H1 (cell line): ENCODE measurements around the gene SIAH3. TPM values are rescaled to one million over a fixed set of nuclear protein-coding genes. Genes with fewer than 3 reads are reported as not detected.

Source experiments
- CTCF ChIA-PET: fragments of 300-600 bp; sonication (Branson Sonifier 250); formaldehyde crosslinking; loops from one replicate; lab custom pipeline; 2021; ENCODE audit not compliant: partially characterized antibody; lab: Charles Lee
- POLR2A ChIA-PET: fragments of 300-600 bp; sonication (Branson Sonifier 250); formaldehyde crosslinking; loops from one replicate; lab custom pipeline; 2021; ENCODE audit warnings: inconsistent platforms; ENCODE audit not compliant: partially characterized antibody; lab: Charles Lee
- DNase-seq, 2 experiments: peaks; one replicate each; pipeline versions ENCODE4 v3.0.0 to v3.0.0-alpha.2; 2010 to 2022; ENCODE audit warnings: low spot score in 2 of 2, low read depth in 1 of 2, mixed read lengths in 1 of 2
- FAIRE-seq: peaks from 2 replicates; lab custom pipeline; 2011; peaks lifted over from hg19 to GRCh38; lab: Jason Lieb, UNC
- H2AFZ ChIP-seq: 2 replicates; pipeline ENCODE4 v1.8.1; 2012; ENCODE audit warnings: low read length, inconsistent platforms
- H2AK5ac ChIP-seq: 2 replicates; pipeline ENCODE4 v1.6.1; 2013; ENCODE audit warnings: low read depth, low read length
- H2BK120ac ChIP-seq: replicated peaks from 2 replicates; pipeline ENCODE3; 2013; ENCODE audit warnings: low read depth, low read length, inconsistent platforms
- H2BK12ac ChIP-seq: 2 replicates; pipeline ENCODE4 v1.6.1; 2013; ENCODE audit warnings: low read depth, low read length
- H2BK15ac ChIP-seq: 2 replicates; pipeline ENCODE4 v1.6.1; 2013; ENCODE audit warnings: low read length
- H2BK20ac ChIP-seq: 2 replicates; pipeline ENCODE4 v1.6.1; 2013; ENCODE audit warnings: low read length
- H2BK5ac ChIP-seq: 2 replicates; pipeline ENCODE4 v1.6.1; 2013; ENCODE audit warnings: low read depth, low read length
- H3K14ac ChIP-seq: 2 replicates; pipeline ENCODE4 v1.6.1; 2013; ENCODE audit warnings: inconsistent platforms; ENCODE audit not compliant: insufficient read length
- H3K18ac ChIP-seq: 2 replicates; pipeline ENCODE4 v1.6.1; 2013; ENCODE audit warnings: low read length; ENCODE audit errors: extremely low read depth
- H3K23ac ChIP-seq: 2 replicates; pipeline ENCODE4 v1.6.1; 2013; ENCODE audit warnings: inconsistent platforms; ENCODE audit not compliant: insufficient read length
- H3K23me2 ChIP-seq: 2 replicates; pipeline ENCODE4 v1.6.1; 2013; ENCODE audit warnings: low read depth, low read length
- H3K27ac ChIP-seq: 2 replicates; pipeline ENCODE4 v1.6.1; 2011; ENCODE audit warnings: low read depth, low read length, inconsistent platforms
- H3K27me3 ChIP-seq, 4 experiments: replicated peaks in 1 of 4; 1 replicate in 1 of 4; 2 replicates in 3 of 4; pipeline versions ENCODE4 v1.6.1 to v1.8.1; 2011 to 2013; ENCODE audit warnings: low read length in 3 of 4, mild to moderate bottlenecking in 3 of 4, inconsistent platforms in 2 of 4, mixed read lengths in 2 of 4, moderate library complexity in 1 of 4; ENCODE audit not compliant: control insufficient read depth in 3 of 4, insufficient read depth in 3 of 4; ENCODE audit errors: extremely low read depth in 1 of 4
- H3K36me3 ChIP-seq, 4 experiments: 2 replicates each; pipeline versions ENCODE4 v1.6.1 to v1.8.1; 2011 to 2013; ENCODE audit warnings: mild to moderate bottlenecking in 4 of 4, low read length in 3 of 4, moderate library complexity in 2 of 4, control low read depth in 1 of 4, inconsistent platforms in 1 of 4; ENCODE audit not compliant: insufficient read depth in 4 of 4, control insufficient read depth in 2 of 4
- H3K4ac ChIP-seq: replicated peaks from 2 replicates; pipeline ENCODE3; 2013; ENCODE audit warnings: low read length, low read depth, mixed read lengths, inconsistent platforms; ENCODE audit not compliant: insufficient read length
- H3K4me1 ChIP-seq, 4 experiments: replicated peaks in 1 of 4; 1 replicate in 1 of 4; 2 replicates in 3 of 4; pipeline versions ENCODE4 v1.6.1 to v1.8.1; 2011 to 2013; ENCODE audit warnings: low read length in 3 of 4, inconsistent platforms in 2 of 4, mixed read lengths in 1 of 4; ENCODE audit not compliant: insufficient read depth in 4 of 4, control insufficient read depth in 3 of 4
- H3K4me2 ChIP-seq, 2 experiments: 2 replicates each; pipeline versions ENCODE4 v1.6.1 to v1.8.1; 2011 to 2013; ENCODE audit warnings: low read depth in 2 of 2, low read length in 2 of 2, control low read depth in 1 of 2, inconsistent platforms in 1 of 2, mild to moderate bottlenecking in 1 of 2; ENCODE audit not compliant: insufficient read depth in 1 of 2
- H3K4me3 ChIP-seq, 4 experiments: fragments of 200-600, 300-600 bp in 1 of 4; sonication (generic), shearing (Covaris generic), sonication (Bioruptor Twin) in 1 of 4; 2 replicates each; pipeline versions ENCODE4 v1.5.1 to v1.8.1; 2011 to 2016; ENCODE audit warnings: low read length in 4 of 4, low read depth in 3 of 4, control low read depth in 2 of 4, inconsistent platforms in 2 of 4, mild to moderate bottlenecking in 2 of 4, mixed read lengths in 1 of 4, moderate library complexity in 1 of 4; ENCODE audit not compliant: insufficient read depth in 2 of 4; ENCODE audit errors: extremely low read depth in 1 of 4
- H3K56ac ChIP-seq: replicated peaks from 2 replicates; pipeline ENCODE3; 2013; ENCODE audit warnings: low read depth, mild to moderate bottlenecking, mixed read lengths, low read length, inconsistent platforms; ENCODE audit not compliant: insufficient read length
- H3K79me1 ChIP-seq: 2 replicates; pipeline ENCODE4 v1.6.1; 2013; ENCODE audit warnings: low read depth, low read length, control low read depth
- H3K79me2 ChIP-seq, 2 experiments: 2 replicates each; pipeline versions ENCODE4 v1.6.1 to v1.8.1; 2012 to 2013; ENCODE audit warnings: low read length in 2 of 2, mild to moderate bottlenecking in 2 of 2, inconsistent platforms in 1 of 2; ENCODE audit not compliant: insufficient read depth in 2 of 2, control insufficient read depth in 1 of 2
- H3K9ac ChIP-seq, 4 experiments: replicated peaks in 1 of 4; 1 replicate in 1 of 4; 2 replicates in 3 of 4; pipeline versions ENCODE4 v1.6.1 to v1.8.1; 2011 to 2013; ENCODE audit warnings: low read depth in 3 of 4, low read length in 3 of 4, control low read depth in 2 of 4, mild to moderate bottlenecking in 2 of 4, moderate library complexity in 2 of 4, inconsistent platforms in 1 of 4; ENCODE audit errors: extremely low read depth in 1 of 4
- H3K9me3 ChIP-seq, 2 experiments: 2 replicates each; pipeline versions ENCODE4 v1.6.1 to v1.8.1; 2012 to 2013; ENCODE audit warnings: mild to moderate bottlenecking in 2 of 2, moderate library complexity in 2 of 2, control low read depth in 1 of 2, inconsistent platforms in 1 of 2, low read depth in 1 of 2, low read length in 1 of 2, mixed read lengths in 1 of 2; ENCODE audit not compliant: insufficient read depth in 2 of 2
- H4K20me1 ChIP-seq, 2 experiments: replicated peaks in 1 of 2; 2 replicates each; pipeline versions ENCODE3 to v1.8.1; 2011 to 2013; ENCODE audit warnings: inconsistent platforms in 2 of 2, low read length in 2 of 2, mild to moderate bottlenecking in 1 of 2; ENCODE audit not compliant: insufficient read depth in 2 of 2, control insufficient read depth in 1 of 2
- H4K5ac ChIP-seq: 2 replicates; pipeline ENCODE4 v1.6.1; 2013; ENCODE audit warnings: low read length, low read depth, mixed read lengths, inconsistent platforms; ENCODE audit not compliant: insufficient read length
- H4K8ac ChIP-seq: 2 replicates; pipeline ENCODE4 v1.8.0; 2013; ENCODE audit warnings: mild to moderate bottlenecking, moderate library complexity, low read length, inconsistent platforms; ENCODE audit not compliant: insufficient read depth; ENCODE audit errors: extremely low read depth
- H4K91ac ChIP-seq: replicated peaks from 2 replicates; pipeline ENCODE3; 2013; ENCODE audit warnings: low read length, mixed read lengths, inconsistent platforms; ENCODE audit not compliant: insufficient read length
- ASH2L ChIP-seq: fragments of 200-600, 300-600 bp; sonication (generic); IDR thresholded peaks from one replicate; pipeline ENCODE4 v1.7.1; 2017; ENCODE audit warnings: low read length
- CBX5 ChIP-seq: fragments of 300-800, 300-1000 bp; sonication (generic); IDR thresholded peaks from 2 replicates; pipeline ENCODE4 v1.7.1; 2016; ENCODE audit warnings: antibody characterized with exemption, low read length, low read depth
- CTBP2 ChIP-seq: IDR thresholded peaks from 2 replicates; pipeline ENCODE4 v1.7.0; 2011; ENCODE audit warnings: borderline replicate concordance, mild to moderate bottlenecking, moderate library complexity, mixed read lengths, low read length; ENCODE audit not compliant: insufficient read depth, insufficient read length
- EP300 ChIP-seq, 2 experiments: IDR thresholded peaks; 1 replicate in 1 of 2; 2 replicates in 1 of 2; pipeline ENCODE4 v1.6.1; 2011 to 2012; ENCODE audit warnings: low read depth in 2 of 2, low read length in 2 of 2, mild to moderate bottlenecking in 2 of 2, borderline replicate concordance in 1 of 2, inconsistent platforms in 1 of 2, moderate library complexity in 1 of 2
- GTF2F1 ChIP-seq: IDR thresholded peaks from 2 replicates; pipeline ENCODE4 v1.6.1; 2012; ENCODE audit warnings: low read depth, low read length, improper control_type of control experiment, borderline replicate concordance
- JUND ChIP-seq: IDR thresholded peaks from 2 replicates; pipeline ENCODE4 v1.6.1; 2011; ENCODE audit warnings: mild to moderate bottlenecking, improper control_type of control experiment, low read length
- POLR2A ChIP-seq, 2 experiments: IDR thresholded peaks; 1 replicate in 1 of 2; 2 replicates in 1 of 2; pipeline ENCODE4 v1.6.1; 2011; ENCODE audit warnings: low read depth in 2 of 2, low read length in 2 of 2, mild to moderate bottlenecking in 2 of 2; ENCODE audit errors: control extremely low read depth in 1 of 2
- RBBP5 ChIP-seq: IDR thresholded peaks from 2 replicates; pipeline ENCODE4 v1.7.1; 2012; ENCODE audit warnings: low read depth, mild to moderate bottlenecking, inconsistent platforms, low read length, moderate library complexity, borderline replicate concordance
- SP2 ChIP-seq: IDR thresholded peaks from 2 replicates; pipeline ENCODE4 v1.6.1; 2012; ENCODE audit warnings: mild to moderate bottlenecking, low read length, inconsistent platforms
- SP4 ChIP-seq: IDR thresholded peaks from 2 replicates; pipeline ENCODE4 v1.6.1; 2012; ENCODE audit warnings: low read length, inconsistent platforms
- TCF12 ChIP-seq: IDR thresholded peaks from 2 replicates; pipeline ENCODE4 v1.6.1; 2011; ENCODE audit warnings: low read depth, mild to moderate bottlenecking, low read length
- TEAD4 ChIP-seq: IDR thresholded peaks from 2 replicates; pipeline ENCODE4 v1.6.1; 2012; ENCODE audit warnings: low read depth, low read length, inconsistent platforms, mixed read lengths
- WGBS, 2 experiments: shearing (Covaris generic) in 1 of 2; methylation state at CpG; one replicate each; pipeline versions ENCODE4 v1.1.6 to v1.1.7; 2013 to 2015; ENCODE audit warnings: low lambda C conversion rate in 2 of 2, mixed read lengths in 2 of 2, inconsistent platforms in 1 of 2, low coverage in 1 of 2, missing lambda C conversion rate in 1 of 2; ENCODE audit not compliant: insufficient replicate concordance in 2 of 2, insufficient coverage in 1 of 2, insufficient read length in 1 of 2; ENCODE audit errors: extremely low coverage in 1 of 2, missing lambda C conversion rate in 1 of 2; 5-methylcytosine and 5-hydroxymethylcytosine counted together
- polyA plus RNA-seq, 7 experiments: library from polyadenylated mRNA; depleted of rRNA in 3 of 7; stranded (reverse) in 5 of 7; unstranded in 2 of 7; fragments of >200 nt in 5 of 7; fragments of 200-250 nt in 2 of 7; gene quantifications; 1 replicate in 5 of 7; 2 replicates in 1 of 7; 4 replicates in 1 of 7; pipeline versions ENCODE4 v1.2.1 to v1.2.3, GENCODE V29; 2011 to 2013; ENCODE audit warnings: missing spikeins in 2 of 7, mixed read lengths in 2 of 7
- total RNA-seq: library from RNA; stranded (reverse); fragmentation: NEBNext Ultra II Directional; extraction: Animal tissue kit (Norgen Biotek cat#: 25700); gene quantifications from 2 replicates; pipeline ENCODE4 v1.2.1, GENCODE V29; 2021
- TF ChIP-seq, protein P1 (sequence below): IDR thresholded peaks from 2 replicates; pipeline ENCODE4 v1.6.1; 2012; ENCODE audit warnings: low read length, inconsistent platforms

The SIAH3 gene
- total and polyA plus RNA-seq, 2 of the 8 experiments (the other 6 are each of a cell fraction or from before 2014, with no cell fraction given) = 0.15 to 0.17 TPM

DNA sequence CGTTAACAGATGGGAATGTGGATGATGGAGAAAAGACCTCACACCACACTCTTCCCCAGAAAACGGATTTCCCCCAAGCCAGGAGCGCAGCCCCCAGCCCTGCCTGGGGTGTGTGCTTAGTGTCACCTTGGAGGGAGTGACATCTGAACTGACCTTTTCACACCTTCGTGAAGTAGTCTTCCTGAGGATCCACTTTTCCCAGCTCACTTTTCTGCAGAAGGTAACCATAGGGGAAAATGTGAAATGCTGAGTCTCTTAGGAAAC lies 26.2 kb downstream of the SIAH3 start:
- H3K9ac ChIP-seq = no peak overlapping the region
- no peaks in the 10 kb centered on the region for H3K79me1 ChIP-seq
- H2AFZ ChIP-seq = no peak overlapping the region
- no peak overlapping the region for H2BK12ac ChIP-seq
- no peak overlapping the region for H4K91ac ChIP-seq
- FAIRE-seq (no peak), DNase-seq (no peak)
- H3K79me2 ChIP-seq = no peaks in the 10 kb centered on the region; a peak in 1 of 4 replicates
- H4K8ac ChIP-seq = no peak overlapping the region
- POLR2A ChIA-PET = interaction anchor here (1.2 kb wide), 1 partner anchor 10 kb away, joined by 5 read pairs; no protein-coding TSS in a partner anchor
- H3K4me3 ChIP-seq = no peak overlapping the region
- H2BK5ac ChIP-seq = no peak overlapping the region
- no peak overlapping the region for H3K4ac ChIP-seq
- H3K56ac ChIP-seq = no peak overlapping the region
- WGBS, 2 experiments = 93% methylated on average over 4 of the region's 4 CpGs; no CpG with 5 or more reads in 1 of the 2 experiments
- H3K23me2 ChIP-seq = no peaks in the 10 kb centered on the region; the same call in 1 of the 2 replicates
- no peak overlapping the region for H3K4me2 ChIP-seq
- H3K27ac ChIP-seq = no peak overlapping the region
- no peak overlapping the region for H2BK120ac ChIP-seq
- H3K27me3 ChIP-seq = no peaks in the 10 kb centered on the region
- CTCF ChIA-PET = interaction anchor here (0.7 to 1.6 kb wide), 7 partner anchors 7 to 185 kb away, joined by 3 to 5 read pairs (median 3); no protein-coding TSS in a partner anchor
- peak overlapping the region; percentile 55; the same call in 1 of the 2 replicates for H2BK20ac ChIP-seq
- no peak overlapping the region for H2BK15ac ChIP-seq
- no peaks in the 10 kb centered on the region for H3K9me3 ChIP-seq
- no peaks in the 10 kb centered on the region for H3K36me3 ChIP-seq
- H3K23ac ChIP-seq = no peak overlapping the region
- no peak overlapping the region for H4K5ac ChIP-seq
- H2AK5ac ChIP-seq = no peak overlapping the region
- H3K14ac ChIP-seq = no peak overlapping the region
- H4K20me1 ChIP-seq = no peaks in the 10 kb centered on the region
- no peak overlapping the region for H3K18ac ChIP-seq
- peaks cover 0 to 15% (median 7%) of the 10 kb centered on the region in 4 experiments; a peak in 4 of 7 replicates for H3K4me1 ChIP-seq
- TF ChIP-seq ASH2L (no peak), RBBP5 (no peak), POLR2A (IDR thresholded peaks at IDR 0.05; ENCODE audit: control extremely low read depth in 1 of 2, low read depth in 2 of 2, low read length in 2 of 2) (no peak), JUND (no peak), SP4 (no peak), GTF2F1 (no peak), CTBP2 (no peak), EP300 (IDR thresholded peaks at IDR 0.05; ENCODE audit: borderline replicate concordance in 1 of 2, low read depth in 2 of 2, low read length in 2 of 2) (no peak), TEAD4 (no peak), CBX5 (no peak), SP2 (no peak), TCF12 (no peak)
- TF ChIP-seq, protein P1, sequence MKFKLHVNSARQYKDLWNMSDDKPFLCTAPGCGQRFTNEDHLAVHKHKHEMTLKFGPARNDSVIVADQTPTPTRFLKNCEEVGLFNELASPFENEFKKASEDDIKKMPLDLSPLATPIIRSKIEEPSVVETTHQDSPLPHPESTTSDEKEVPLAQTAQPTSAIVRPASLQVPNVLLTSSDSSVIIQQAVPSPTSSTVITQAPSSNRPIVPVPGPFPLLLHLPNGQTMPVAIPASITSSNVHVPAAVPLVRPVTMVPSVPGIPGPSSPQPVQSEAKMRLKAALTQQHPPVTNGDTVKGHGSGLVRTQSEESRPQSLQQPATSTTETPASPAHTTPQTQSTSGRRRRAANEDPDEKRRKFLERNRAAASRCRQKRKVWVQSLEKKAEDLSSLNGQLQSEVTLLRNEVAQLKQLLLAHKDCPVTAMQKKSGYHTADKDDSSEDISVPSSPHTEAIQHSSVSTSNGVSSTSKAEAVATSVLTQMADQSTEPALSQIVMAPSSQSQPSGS = no peak
